ENCODE results near the gene LPP.

Gene LPP

DNA sequence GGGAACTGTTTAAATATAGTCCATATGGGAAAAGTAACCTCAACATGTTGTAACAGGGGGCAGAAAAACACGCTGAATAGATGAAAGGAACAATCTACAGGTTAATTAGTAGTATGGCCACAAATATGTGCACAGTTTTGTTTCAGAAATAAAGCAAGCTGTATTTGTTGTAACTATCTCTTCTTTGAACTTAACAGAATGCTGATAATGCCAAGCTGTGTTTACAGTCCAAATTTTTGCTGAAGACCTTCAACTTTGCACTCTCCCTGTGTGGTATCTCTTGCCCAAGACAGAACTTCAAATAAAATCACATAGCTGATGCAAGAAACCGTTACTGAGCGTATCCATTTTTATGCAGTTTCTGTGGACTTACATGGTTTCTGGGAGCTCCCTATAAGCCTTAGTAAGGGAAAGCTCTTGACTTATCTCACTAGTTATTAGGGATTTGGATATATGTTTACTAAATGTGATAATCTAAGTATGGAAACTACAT is 592.4 kb downstream of the LPP start:
- TF ChIP-seq TAF1 (IDR thresholded peaks at IDR 0.05; ENCODE audit: borderline replicate concordance, insufficient read depth, low read length) (no peak), FOXP2 (optimal IDR thresholded peaks at IDR 0.05; ENCODE audit: borderline replicate concordance, extremely low read depth, extremely low read length, insufficient read depth) (no peak), SIN3A (IDR thresholded peaks at IDR 0.05; ENCODE audit: borderline replicate concordance, insufficient read depth, low read length) (no peak), POLR2AphosphoS5 (IDR thresholded peaks at IDR 0.05; ENCODE audit: low read depth, low read length) (no peak)
- TF ChIP-seq, protein P1, sequence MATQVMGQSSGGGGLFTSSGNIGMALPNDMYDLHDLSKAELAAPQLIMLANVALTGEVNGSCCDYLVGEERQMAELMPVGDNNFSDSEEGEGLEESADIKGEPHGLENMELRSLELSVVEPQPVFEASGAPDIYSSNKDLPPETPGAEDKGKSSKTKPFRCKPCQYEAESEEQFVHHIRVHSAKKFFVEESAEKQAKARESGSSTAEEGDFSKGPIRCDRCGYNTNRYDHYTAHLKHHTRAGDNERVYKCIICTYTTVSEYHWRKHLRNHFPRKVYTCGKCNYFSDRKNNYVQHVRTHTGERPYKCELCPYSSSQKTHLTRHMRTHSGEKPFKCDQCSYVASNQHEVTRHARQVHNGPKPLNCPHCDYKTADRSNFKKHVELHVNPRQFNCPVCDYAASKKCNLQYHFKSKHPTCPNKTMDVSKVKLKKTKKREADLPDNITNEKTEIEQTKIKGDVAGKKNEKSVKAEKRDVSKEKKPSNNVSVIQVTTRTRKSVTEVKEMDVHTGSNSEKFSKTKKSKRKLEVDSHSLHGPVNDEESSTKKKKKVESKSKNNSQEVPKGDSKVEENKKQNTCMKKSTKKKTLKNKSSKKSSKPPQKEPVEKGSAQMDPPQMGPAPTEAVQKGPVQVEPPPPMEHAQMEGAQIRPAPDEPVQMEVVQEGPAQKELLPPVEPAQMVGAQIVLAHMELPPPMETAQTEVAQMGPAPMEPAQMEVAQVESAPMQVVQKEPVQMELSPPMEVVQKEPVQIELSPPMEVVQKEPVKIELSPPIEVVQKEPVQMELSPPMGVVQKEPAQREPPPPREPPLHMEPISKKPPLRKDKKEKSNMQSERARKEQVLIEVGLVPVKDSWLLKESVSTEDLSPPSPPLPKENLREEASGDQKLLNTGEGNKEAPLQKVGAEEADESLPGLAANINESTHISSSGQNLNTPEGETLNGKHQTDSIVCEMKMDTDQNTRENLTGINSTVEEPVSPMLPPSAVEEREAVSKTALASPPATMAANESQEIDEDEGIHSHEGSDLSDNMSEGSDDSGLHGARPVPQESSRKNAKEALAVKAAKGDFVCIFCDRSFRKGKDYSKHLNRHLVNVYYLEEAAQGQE (IDR thresholded peaks at IDR 0.05; ENCODE audit: insufficient read depth in 1 of 2, low read depth in 2 of 2, low read length in 2 of 2), result no peak

DNA sequence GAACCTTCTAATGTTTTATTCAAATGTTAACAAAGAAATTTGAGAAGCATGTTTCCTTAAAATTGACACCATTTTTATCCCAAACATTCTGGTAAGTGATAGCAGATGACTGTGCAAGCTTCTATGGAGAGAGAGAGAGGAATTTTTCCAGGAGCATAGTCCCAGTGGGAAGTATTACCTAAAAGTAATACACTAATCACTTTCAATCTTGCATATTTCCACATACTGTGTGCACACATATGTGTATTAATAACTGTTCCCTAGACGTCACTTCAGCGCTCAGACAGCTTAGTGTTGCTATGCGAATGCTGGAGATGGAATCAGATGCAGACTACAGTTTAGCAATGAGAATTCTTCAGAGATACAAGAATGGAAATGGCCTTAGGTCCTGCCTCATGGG is 593.5 kb downstream of the LPP start:
- no peak for TF ChIP-seq TAF1 (IDR thresholded peaks at IDR 0.05; ENCODE audit: borderline replicate concordance, insufficient read depth, low read length)
- no peak for TF ChIP-seq POLR2AphosphoS5 (IDR thresholded peaks at IDR 0.05; ENCODE audit: low read depth, low read length)
- TF ChIP-seq, protein P1 (IDR thresholded peaks at IDR 0.05; ENCODE audit: insufficient read depth in 1 of 2, low read depth in 2 of 2, low read length in 2 of 2), result no peak
- no peak for TF ChIP-seq FOXP2 (optimal IDR thresholded peaks at IDR 0.05; ENCODE audit: borderline replicate concordance, extremely low read depth, extremely low read length, insufficient read depth)
- no peak for TF ChIP-seq SIN3A (IDR thresholded peaks at IDR 0.05; ENCODE audit: borderline replicate concordance, insufficient read depth, low read length)

DNA sequence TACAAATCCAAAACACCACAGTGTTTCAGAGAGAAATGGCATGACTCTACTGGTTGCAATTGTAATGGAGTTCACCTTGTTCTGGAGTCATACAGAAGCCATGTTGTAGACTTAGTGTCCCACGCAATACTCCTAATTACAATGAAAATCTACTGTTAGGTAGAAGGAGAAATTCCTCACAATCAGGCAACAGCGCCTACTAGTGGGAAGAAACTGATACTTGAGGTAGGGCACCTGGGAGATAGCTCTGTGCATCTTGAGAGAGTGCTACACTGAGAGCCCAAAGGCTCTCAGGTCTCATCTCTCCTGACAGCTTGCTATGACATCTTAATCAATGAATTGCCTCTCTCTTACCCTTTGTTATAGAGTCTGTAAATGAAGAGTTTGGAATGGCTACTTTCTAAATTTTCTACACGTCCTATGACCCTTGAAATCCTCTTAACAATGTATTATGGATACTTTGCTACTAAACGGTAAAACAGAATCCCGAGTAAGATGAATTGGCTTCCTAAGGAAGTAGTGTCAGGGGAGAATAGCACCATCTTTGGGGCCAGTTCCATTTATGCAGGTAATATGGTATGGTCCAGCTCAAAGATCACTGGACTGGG is 595.2 kb downstream of the LPP start:
- TF ChIP-seq SIN3A (IDR thresholded peaks at IDR 0.05; ENCODE audit: borderline replicate concordance, insufficient read depth, low read length) (no peak), FOXP2 (optimal IDR thresholded peaks at IDR 0.05; ENCODE audit: borderline replicate concordance, extremely low read depth, extremely low read length, insufficient read depth) (no peak)

DNA sequence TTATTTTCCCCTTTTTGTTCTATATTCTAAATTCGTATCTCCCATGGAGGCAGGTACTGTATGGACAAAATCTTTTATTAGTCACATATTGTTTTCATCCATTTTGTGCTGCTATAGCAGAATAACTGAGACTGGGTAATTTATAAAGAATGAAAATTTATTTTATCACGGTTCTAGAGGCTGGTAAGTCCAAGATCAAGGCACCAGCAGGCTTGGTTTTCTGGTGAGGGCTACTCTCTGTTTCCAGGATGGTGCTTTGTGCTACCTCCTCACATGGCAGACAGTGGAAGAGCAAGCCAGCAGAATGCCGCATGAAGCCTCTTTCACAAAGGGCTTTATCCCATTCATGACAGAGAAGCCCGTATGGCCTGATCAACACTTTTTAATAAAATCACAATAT is 595.9 kb downstream of the LPP start:
- TF ChIP-seq TAF1 (IDR thresholded peaks at IDR 0.05; ENCODE audit: borderline replicate concordance, insufficient read depth, low read length) (no peak), FOXP2 (optimal IDR thresholded peaks at IDR 0.05; ENCODE audit: borderline replicate concordance, extremely low read depth, extremely low read length, insufficient read depth) (no peak), POLR2AphosphoS5 (IDR thresholded peaks at IDR 0.05; ENCODE audit: low read depth, low read length) (no peak), SIN3A (IDR thresholded peaks at IDR 0.05; ENCODE audit: borderline replicate concordance, insufficient read depth, low read length) (no peak)
- TF ChIP-seq, protein P1 (IDR thresholded peaks at IDR 0.05; ENCODE audit: insufficient read depth in 1 of 2, low read depth in 2 of 2, low read length in 2 of 2), result no peak

DNA sequence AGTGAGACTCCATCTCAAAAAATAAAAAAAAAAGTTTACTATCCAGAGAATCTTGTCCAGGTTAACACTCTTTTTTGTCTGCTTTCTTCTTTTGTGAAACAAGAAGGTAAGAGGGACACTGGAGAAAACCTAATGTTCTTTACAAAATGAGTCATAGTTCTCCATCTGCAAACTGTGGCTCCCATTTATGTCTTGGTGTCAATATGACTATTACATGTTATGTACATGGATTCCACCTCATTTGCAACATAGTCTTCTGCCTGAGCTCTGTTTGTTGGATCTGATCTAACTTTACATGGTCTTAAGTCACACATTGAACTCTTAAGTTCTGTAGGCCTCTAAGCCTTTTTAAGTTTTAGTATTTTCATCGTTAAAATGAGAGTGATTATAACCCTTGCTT is 596.7 kb downstream of the LPP start:
- no peak for TF ChIP-seq POLR2AphosphoS5 (IDR thresholded peaks at IDR 0.05; ENCODE audit: low read depth, low read length)

DNA sequence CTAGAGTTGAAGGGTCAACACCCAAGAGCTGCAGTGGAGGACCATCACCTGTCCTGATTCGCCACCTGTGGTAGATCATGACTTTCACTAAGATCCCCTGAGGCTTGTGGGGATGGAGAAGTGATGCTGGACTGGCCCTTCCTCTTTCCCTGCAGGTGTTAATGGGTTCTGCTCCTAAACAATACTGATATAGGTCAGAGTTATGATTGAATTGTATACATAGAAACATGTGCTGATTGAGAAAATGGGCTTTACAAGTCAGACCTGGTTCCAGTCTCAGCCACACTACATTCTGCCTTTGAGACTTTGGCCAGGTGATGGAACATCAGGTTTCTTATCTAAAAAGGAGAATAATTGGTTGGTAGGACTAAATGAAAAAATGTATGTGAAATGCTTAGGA is 598.9 kb downstream of the LPP start:
- no peak for TF ChIP-seq FOXP2 (optimal IDR thresholded peaks at IDR 0.05; ENCODE audit: borderline replicate concordance, extremely low read depth, extremely low read length, insufficient read depth)
- no peak for TF ChIP-seq TAF1 (IDR thresholded peaks at IDR 0.05; ENCODE audit: borderline replicate concordance, insufficient read depth, low read length)
- TF ChIP-seq, protein P1 (IDR thresholded peaks at IDR 0.05; ENCODE audit: insufficient read depth in 1 of 2, low read depth in 2 of 2, low read length in 2 of 2), result no peak
- TF ChIP-seq SIN3A (IDR thresholded peaks at IDR 0.05; ENCODE audit: borderline replicate concordance, insufficient read depth, low read length), result no peak
- no peak for TF ChIP-seq POLR2AphosphoS5 (IDR thresholded peaks at IDR 0.05; ENCODE audit: low read depth, low read length)
